GM10266 (cell line): ENCODE data around the gene ARHGEF4.
"Not testable (repeated sequence)": the region's sequence is repeated elsewhere in the genome, so short reads cannot be mapped to it uniquely, and the experiment has no call there.

Experiments used
- DNase-seq: peaks from one replicate; pipeline ENCODE4 v3.0.0; 2012; ENCODE audit errors: extremely low spot score
- TF ChIP-seq, protein P1 (sequence below): IDR thresholded peaks from 2 replicates; pipeline ENCODE4 v1.5.1; 2012; ENCODE audit warnings: mild to moderate bottlenecking, low read depth; ENCODE audit not compliant: control insufficient read depth, insufficient read depth; ENCODE audit errors: missing control alignments

Gene ARHGEF4

DNA sequence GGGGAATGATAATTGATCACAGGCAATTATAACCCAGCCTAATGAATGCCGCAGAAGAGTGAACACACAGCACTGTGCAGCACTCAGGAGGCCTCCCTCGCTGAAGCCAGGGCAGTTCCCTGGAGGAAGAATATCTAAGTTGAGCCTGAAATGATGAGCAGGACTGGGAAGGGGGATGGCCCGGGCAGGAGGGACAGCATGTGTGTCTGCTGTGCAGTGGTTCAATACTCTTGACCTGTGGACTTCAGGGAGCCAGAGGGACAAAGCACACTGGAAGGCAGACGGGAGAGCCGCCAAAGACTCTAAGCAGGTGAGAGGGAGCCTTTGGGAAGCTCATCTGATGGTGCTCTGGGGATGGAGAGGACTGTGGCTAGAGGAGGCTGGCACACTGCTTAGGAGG, 62.6 kb downstream of the ARHGEF4 start:
- DNase-seq = no peak

DNA sequence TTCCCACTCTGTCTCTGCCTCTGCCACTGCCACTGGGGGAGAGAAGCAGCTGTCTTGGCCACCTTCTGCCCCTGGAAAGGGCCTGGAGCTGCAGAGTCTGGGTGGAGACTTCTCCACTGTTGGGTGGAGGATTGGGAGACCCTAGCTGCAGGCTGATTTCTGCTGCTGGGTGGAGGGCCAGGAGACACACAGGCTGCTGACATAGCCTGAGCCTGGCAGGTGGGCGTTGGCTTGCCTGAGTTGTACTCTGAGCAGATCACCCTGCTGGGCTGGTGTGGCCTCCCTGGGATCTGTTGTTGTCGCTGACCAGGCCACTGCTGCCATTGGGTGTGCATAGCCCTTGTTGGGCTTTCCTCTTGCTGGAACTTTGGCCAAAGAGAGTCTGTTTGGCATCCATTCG, 64.3 kb downstream of the ARHGEF4 start:
- no peak for DNase-seq
- TF ChIP-seq, protein P1, sequence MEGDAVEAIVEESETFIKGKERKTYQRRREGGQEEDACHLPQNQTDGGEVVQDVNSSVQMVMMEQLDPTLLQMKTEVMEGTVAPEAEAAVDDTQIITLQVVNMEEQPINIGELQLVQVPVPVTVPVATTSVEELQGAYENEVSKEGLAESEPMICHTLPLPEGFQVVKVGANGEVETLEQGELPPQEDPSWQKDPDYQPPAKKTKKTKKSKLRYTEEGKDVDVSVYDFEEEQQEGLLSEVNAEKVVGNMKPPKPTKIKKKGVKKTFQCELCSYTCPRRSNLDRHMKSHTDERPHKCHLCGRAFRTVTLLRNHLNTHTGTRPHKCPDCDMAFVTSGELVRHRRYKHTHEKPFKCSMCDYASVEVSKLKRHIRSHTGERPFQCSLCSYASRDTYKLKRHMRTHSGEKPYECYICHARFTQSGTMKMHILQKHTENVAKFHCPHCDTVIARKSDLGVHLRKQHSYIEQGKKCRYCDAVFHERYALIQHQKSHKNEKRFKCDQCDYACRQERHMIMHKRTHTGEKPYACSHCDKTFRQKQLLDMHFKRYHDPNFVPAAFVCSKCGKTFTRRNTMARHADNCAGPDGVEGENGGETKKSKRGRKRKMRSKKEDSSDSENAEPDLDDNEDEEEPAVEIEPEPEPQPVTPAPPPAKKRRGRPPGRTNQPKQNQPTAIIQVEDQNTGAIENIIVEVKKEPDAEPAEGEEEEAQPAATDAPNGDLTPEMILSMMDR = no peak

More for the DNA sequence above, 62.6 kb downstream of the ARHGEF4 start:
- TF ChIP-seq, protein P1 = no peak

DNA sequence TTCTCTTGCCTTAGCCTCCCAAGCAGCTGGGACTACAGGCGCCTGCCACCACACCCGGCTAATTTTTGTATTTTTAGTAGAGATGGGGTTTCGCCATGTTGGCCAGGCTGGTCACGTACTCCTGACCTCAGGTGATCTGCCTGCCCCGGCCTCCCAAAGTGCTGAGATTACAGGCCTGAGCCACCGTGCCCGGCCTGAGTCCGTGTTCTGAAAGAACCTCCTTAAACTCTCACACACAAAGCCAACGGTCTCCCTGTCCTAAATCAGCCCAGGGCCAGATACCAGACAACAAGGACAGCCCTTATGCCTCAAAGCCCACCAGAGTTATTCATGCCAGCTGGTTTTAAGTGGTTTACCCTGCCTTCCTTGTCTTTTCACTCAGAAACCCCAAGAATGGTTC, 64.9 kb downstream of the ARHGEF4 start:
- not testable (repeated sequence) for DNase-seq

DNA sequence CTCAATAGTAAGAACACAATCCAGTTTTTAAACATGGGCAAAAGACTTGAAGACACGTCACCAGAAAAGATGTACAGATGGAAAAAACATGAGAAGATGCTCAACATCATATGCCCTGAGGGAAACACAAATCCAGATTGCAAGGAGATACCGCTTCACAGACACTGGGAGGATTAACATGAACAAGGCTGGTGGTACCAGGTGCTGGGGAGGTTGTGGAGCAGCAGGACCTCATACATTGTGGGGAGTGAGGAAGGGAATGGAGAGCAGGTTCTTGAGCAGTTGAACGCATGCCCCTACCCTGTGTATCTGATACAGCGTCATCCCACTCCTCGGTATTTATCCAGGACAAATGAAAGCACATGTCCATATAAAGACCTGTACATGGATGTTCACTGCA, 72.1 kb downstream of the ARHGEF4 start:
- DNase-seq = no peak
- TF ChIP-seq, protein P1 = no peak

DNA sequence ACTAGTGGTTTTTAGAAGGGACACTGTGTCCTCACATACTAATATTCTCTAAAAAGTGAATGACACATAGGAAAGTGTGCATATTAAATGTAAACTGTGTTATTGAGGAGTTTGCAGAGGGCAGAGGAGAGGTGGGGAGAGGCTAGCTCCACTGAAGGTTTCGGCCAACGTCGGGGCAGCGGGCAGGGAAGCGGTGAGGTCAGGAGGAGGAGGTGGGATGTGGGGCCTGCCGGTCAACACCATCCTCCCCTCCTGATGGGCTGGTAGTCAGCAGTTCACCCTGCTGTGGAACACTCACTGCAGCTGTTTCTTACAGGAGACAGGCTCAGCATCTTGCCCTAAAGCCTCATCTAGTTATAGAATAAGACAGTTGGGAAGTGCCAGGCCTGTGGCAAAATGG, 74.2 kb downstream of the ARHGEF4 start:
- TF ChIP-seq, protein P1 = no peak
- DNase-seq = no peak

DNA sequence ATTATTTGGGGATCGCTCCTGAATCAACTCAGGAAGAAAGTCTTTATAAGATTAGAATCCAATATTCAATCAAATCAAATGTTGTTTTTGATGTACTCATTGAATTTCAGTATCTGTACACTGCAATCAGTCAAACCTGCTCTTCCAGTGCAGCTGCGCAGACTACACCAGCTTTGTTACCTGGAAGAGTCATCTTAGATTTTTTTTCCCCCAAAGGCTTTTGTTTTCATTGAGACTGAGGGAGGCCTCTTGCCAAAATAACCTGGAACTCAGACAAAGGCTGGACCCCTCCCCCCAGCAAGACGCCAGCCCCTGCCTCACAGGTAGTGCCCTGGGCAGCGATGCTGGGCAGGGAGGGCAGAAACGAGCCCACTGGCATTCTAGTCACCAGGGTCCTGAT, 74.8 kb downstream of the ARHGEF4 start:
- no peak for DNase-seq
- TF ChIP-seq, protein P1 = no peak

DNA sequence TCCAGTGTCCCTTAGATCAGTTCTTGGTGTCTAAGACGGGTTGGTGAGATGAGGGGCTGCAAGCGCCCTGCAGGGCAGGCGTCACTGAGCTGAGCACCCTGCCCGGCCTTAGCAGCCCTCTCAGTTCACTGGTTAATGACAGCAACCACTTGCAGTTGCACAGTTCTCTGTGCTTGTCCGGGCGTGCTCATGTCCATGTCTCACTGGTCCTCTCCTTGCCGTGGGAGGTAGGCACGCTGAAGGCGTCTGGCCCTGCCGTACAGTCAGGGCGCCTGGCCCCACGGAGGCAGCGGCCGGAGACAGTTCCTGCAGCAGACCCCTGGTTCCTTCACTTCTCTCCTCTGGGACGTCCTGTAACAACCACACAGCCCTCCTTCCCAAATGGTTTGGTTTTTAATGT, 75.3 kb downstream of the ARHGEF4 start:
- no peak for DNase-seq
- TF ChIP-seq, protein P1 = no peak

DNA sequence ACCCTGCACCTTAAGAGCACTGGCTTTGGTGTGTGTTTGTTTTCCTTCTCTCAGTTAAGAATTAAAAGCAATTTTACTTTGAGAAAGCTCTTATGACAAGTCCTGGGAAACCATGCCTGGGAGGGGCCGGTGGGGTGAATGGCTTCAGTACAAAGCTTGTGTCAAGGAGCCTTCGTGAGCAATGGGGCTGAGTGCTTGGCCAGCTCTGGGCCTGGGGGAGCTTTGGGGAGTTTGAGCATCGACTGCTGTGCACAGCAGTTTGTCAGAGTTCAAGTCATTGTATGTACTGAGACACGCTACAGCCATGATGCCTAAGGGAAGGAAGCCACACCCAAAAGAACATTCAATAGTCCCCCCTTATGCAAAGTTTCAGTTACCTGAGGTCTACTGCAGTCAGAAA, 75.8 kb downstream of the ARHGEF4 start:
- no peak for DNase-seq
- TF ChIP-seq, protein P1 = no peak
